ENCODE data around the gene GATC. TPM values are rescaled to one million over a fixed set of nuclear protein-coding genes. Genes with fewer than 3 reads are reported as not detected.
"Not testable (repeated sequence)": the region's sequence is repeated elsewhere in the genome, so short reads cannot be mapped to it uniquely, and the experiment has no call there.

The GATC gene
- total RNA-seq, 2 experiments from 2014 or later: 35.8 to 37.6 TPM

DNA sequence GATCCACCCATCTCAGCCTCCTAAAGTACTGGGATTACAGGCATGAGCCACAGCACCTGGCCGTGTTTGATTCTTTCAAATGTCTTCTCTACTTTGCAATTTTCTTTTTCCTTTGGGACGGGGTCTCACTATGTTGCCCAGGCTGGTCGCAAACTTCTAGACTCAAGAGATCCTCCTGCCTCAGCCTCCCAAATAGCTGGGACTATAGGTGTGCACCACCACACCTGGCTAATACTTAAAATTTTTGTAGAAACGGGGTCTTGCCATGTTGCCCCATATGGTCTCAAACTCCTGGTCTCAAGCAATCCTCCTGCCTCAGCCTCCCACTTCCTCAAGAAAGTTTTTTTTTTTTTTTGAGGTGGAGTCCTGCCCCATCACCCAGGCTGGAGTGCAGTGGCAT lies 1.7 kb downstream of the GATC start:
- H3K4me3 ChIP-seq (ENCODE audit: low read depth, low read length, poor library complexity, severe bottlenecking): peak overlapping the region; percentile 96
- DNase-seq (ENCODE audit: low spot score): no peak
- ChIA-PET POLR2A (interaction anchor here (0.5 to 0.7 kb wide), 2 partner anchors 8 to 21 kb away, joined by 3 to 4 read pairs; no protein-coding TSS in a partner anchor), CTCF (ENCODE audit: unreplicated experiment) (no interaction called here)
- H3K36me3 ChIP-seq (ENCODE audit: insufficient read depth, low read length): peaks cover 62% of the 10 kb centered on the region
- no peak overlapping the region for H3K27ac ChIP-seq (ENCODE audit: low read depth, low read length, poor library complexity, severe bottlenecking)
- H3K9me3 ChIP-seq (ENCODE audit: low read length): no peaks in the 10 kb centered on the region
- peak overlapping the region; percentile 92 for H3K4me2 ChIP-seq (ENCODE audit: low read length)
- BruUV-seq (replicated peaks): no TSS peak
- no peak overlapping the region for H2AFZ ChIP-seq (ENCODE audit: low read length)
- intact Hi-C loops (cut with micrococcal nuclease; ENCODE audit: unreplicated experiment): no loop called here
- no peaks in the 10 kb centered on the region for H4K20me1 ChIP-seq (ENCODE audit: insufficient read depth, low read length)
- peaks cover 28% of the 10 kb centered on the region for H3K4me1 ChIP-seq (ENCODE audit: insufficient read depth, low read length, poor library complexity, severe bottlenecking)
- peaks cover 71% of the 10 kb centered on the region for H3K79me2 ChIP-seq (ENCODE audit: insufficient read depth, low read depth, low read length)
- H3K9me2 ChIP-seq (ENCODE audit: insufficient read depth, low read length): no peaks in the 10 kb centered on the region
- TF ChIP-seq, protein P1, sequence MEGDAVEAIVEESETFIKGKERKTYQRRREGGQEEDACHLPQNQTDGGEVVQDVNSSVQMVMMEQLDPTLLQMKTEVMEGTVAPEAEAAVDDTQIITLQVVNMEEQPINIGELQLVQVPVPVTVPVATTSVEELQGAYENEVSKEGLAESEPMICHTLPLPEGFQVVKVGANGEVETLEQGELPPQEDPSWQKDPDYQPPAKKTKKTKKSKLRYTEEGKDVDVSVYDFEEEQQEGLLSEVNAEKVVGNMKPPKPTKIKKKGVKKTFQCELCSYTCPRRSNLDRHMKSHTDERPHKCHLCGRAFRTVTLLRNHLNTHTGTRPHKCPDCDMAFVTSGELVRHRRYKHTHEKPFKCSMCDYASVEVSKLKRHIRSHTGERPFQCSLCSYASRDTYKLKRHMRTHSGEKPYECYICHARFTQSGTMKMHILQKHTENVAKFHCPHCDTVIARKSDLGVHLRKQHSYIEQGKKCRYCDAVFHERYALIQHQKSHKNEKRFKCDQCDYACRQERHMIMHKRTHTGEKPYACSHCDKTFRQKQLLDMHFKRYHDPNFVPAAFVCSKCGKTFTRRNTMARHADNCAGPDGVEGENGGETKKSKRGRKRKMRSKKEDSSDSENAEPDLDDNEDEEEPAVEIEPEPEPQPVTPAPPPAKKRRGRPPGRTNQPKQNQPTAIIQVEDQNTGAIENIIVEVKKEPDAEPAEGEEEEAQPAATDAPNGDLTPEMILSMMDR (conservative IDR thresholded peaks at IDR 0.05; ENCODE audit: low read length): no peak
- TF ChIP-seq EZH2phosphoT487 (IDR thresholded peaks at IDR 0.05; ENCODE audit: borderline replicate concordance, low read depth, low read length): no peak

DNA sequence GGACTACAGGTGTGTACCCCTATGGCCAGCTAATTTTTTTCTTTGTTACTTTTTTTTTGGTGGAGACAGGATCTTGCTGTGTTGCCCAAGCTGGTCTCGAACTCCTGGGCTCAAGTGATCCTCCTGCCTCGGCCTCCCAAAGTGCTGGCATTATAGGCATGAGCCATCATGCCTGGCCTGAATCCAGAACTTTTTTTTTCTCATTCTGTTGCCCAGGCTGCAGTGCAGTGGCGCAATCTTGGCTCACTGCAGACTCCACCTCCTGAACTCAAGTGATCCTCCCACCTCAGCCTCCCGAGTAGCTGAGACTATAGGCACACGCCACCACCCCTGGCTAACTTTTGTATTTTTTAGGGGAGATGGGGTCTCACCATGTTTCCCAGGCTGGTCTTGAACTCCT lies 6.3 kb downstream of the GATC start:
- H3K36me3 ChIP-seq (ENCODE audit: insufficient read depth, low read length): peaks cover 83% of the 10 kb centered on the region
- H2AFZ ChIP-seq (ENCODE audit: low read length); H4K20me1 ChIP-seq (ENCODE audit: insufficient read depth, low read length); BruUV-seq (replicated peaks); DNase-seq (ENCODE audit: low spot score); H3K9me3 ChIP-seq (ENCODE audit: low read length); intact Hi-C loops (cut with micrococcal nuclease; ENCODE audit: unreplicated experiment); H3K4me2 ChIP-seq (ENCODE audit: low read length); H3K4me3 ChIP-seq (ENCODE audit: low read depth, low read length, poor library complexity, severe bottlenecking); H3K4me1 ChIP-seq (ENCODE audit: insufficient read depth, low read length, poor library complexity, severe bottlenecking); H3K27ac ChIP-seq (ENCODE audit: low read depth, low read length, poor library complexity, severe bottlenecking); H3K9me2 ChIP-seq (ENCODE audit: insufficient read depth, low read length): not testable (repeated sequence)
- CTCF ChIA-PET (ENCODE audit: unreplicated experiment): interaction anchor here (1.0 kb wide), 1 partner anchor 14 kb away, joined by 3 read pairs; no protein-coding TSS in a partner anchor
- peaks cover 28% of the 10 kb centered on the region for H3K79me2 ChIP-seq (ENCODE audit: insufficient read depth, low read depth, low read length)
- POLR2A ChIA-PET: interaction anchor here (0.6 kb wide), 1 partner anchor 9 kb away, joined by 3 read pairs; no protein-coding TSS in a partner anchor

DNA sequence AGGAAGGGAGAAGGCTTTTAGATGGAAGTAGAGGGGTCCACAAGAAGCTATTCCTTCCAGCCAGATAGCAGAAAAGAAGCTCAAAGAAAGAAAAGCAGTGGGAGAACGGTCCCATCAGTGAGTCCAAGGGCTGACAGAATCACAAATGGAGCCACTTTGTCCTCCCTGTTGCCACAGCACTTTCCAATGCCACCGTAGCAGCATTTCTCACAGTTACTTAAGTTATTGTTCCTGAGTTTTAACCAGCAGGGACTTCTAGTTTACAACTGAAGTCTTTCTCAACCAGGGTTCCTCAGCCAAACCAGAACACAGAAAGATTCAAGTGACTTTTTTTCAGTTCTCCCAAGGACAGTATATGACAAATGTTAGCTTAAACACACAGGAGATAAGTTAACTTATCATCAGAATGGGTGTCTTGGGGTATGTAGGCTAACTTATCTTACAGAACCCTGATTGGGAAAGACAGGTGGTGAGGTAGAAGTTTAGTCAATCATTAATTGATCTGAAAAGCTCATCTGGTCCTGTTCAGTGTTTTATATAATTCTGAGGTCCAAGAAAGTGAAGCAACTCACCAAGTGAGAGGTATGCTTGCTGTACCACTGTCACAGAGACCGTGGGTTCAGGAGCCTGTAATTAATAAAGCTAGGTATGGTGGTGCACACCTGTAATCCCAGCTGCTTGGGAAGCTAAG lies 7.0 kb downstream of the GATC start:
- no peak overlapping the region for H3K4me3 ChIP-seq (ENCODE audit: low read depth, low read length, poor library complexity, severe bottlenecking)
- BruUV-seq (replicated peaks): no TSS peak
- POLR2A ChIA-PET: interaction anchor here (0.5 kb wide), 1 partner anchor 261 kb away, joined by 3 read pairs; no protein-coding TSS in a partner anchor
- no peaks in the 10 kb centered on the region for H3K4me1 ChIP-seq (ENCODE audit: insufficient read depth, low read length, poor library complexity, severe bottlenecking)
- no peak for DNase-seq (ENCODE audit: low spot score)
- H3K9me2 ChIP-seq (ENCODE audit: insufficient read depth, low read length): no peaks in the 10 kb centered on the region
- H2AFZ ChIP-seq (ENCODE audit: low read length): no peak overlapping the region
- H3K27ac ChIP-seq (ENCODE audit: low read depth, low read length, poor library complexity, severe bottlenecking): no peak overlapping the region
- no peak overlapping the region for H3K4me2 ChIP-seq (ENCODE audit: low read length)
- H3K36me3 ChIP-seq (ENCODE audit: insufficient read depth, low read length): peaks cover 83% of the 10 kb centered on the region
- CTCF ChIA-PET (ENCODE audit: unreplicated experiment): no interaction called here
- intact Hi-C loops (cut with micrococcal nuclease; ENCODE audit: unreplicated experiment): no loop called here
- no peaks in the 10 kb centered on the region for H3K9me3 ChIP-seq (ENCODE audit: low read length)
- H3K79me2 ChIP-seq (ENCODE audit: insufficient read depth, low read depth, low read length): peaks cover 21% of the 10 kb centered on the region
- no peaks in the 10 kb centered on the region for H4K20me1 ChIP-seq (ENCODE audit: insufficient read depth, low read length)
- TF ChIP-seq, protein P1 (conservative IDR thresholded peaks at IDR 0.05; ENCODE audit: low read length): no peak
- TF ChIP-seq EZH2phosphoT487 (IDR thresholded peaks at IDR 0.05; ENCODE audit: borderline replicate concordance, low read depth, low read length): no peak

All from OCI-LY7 (cell line).